ENCODE measurements around the gene SENP6.
"Not testable (repeated sequence)": the region's sequence is repeated elsewhere in the genome, so short reads cannot be mapped to it uniquely, and the experiment has no call there.

DNA sequence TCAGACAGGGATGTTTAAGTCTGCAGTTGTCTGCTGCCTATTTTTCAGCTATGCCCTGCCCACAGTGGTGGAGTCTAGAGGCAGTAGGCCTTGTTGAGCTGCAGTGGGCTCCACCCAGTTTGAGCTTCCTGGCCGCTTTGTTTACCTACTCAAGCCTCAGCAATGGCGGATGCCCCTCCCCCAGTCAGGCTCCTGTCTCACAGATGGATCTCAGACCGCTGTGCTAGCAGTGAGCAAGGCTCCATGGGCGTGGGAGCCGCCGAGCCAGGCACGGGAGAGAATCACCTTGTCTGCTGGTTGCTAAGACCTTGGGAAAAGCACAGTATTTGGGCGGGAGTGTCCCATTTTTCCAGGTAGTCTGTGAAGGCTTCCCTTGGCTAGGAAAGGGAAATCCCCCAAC lies 86.3 kb downstream of the SENP6 start:
- TF ChIP-seq, protein P1, sequence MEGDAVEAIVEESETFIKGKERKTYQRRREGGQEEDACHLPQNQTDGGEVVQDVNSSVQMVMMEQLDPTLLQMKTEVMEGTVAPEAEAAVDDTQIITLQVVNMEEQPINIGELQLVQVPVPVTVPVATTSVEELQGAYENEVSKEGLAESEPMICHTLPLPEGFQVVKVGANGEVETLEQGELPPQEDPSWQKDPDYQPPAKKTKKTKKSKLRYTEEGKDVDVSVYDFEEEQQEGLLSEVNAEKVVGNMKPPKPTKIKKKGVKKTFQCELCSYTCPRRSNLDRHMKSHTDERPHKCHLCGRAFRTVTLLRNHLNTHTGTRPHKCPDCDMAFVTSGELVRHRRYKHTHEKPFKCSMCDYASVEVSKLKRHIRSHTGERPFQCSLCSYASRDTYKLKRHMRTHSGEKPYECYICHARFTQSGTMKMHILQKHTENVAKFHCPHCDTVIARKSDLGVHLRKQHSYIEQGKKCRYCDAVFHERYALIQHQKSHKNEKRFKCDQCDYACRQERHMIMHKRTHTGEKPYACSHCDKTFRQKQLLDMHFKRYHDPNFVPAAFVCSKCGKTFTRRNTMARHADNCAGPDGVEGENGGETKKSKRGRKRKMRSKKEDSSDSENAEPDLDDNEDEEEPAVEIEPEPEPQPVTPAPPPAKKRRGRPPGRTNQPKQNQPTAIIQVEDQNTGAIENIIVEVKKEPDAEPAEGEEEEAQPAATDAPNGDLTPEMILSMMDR (IDR thresholded peaks at IDR 0.05) = not testable (repeated sequence)
- not testable (repeated sequence) for TF ChIP-seq POLR2A (IDR thresholded peaks at IDR 0.05)
